Sciatic nerve (tissue), 2 donors: Measurements from ENCODE around the gene RAD54L. TPM values are rescaled to one million over a fixed set of nuclear protein-coding genes. Genes with fewer than 3 reads are reported as not detected.
"Not testable (repeated sequence)": the region's sequence is repeated elsewhere in the genome, so short reads cannot be mapped to it uniquely, and the experiment has no call there.

Source experiments
- ATAC-seq: fragments of 200-7000 bp; cut with Tn5 transposase; one replicate; pipeline ENCODE4 v1.9.1; 2020; ENCODE audit warnings: mild to moderate bottlenecking, moderate library complexity
- DNase-seq: peaks from one replicate; pipeline ENCODE4 v3.0.0-alpha.2; 2020; ENCODE audit warnings: low spot score
- intact Hi-C: fragments of 100-400 bp; cut with DNase I; formaldehyde crosslinking; loops from one replicate; pipeline ENCODE4 v1.14.2; 2022
- total RNA-seq: library from RNA; stranded (reverse); fragmentation: NEBNext Ultra II Directional; extraction: Animal tissue kit (Norgen Biotek cat#: 25700); gene quantifications from one replicate; pipeline ENCODE4 v1.2.1, GENCODE V29; 2021
- donor health status: DM: no; HTN: no; CAD: no.
- donor health status: DM: no; HTN: no; CAD: no.

Gene RAD54L
- total RNA-seq, 1 donor from 2014 or later: 1.8 TPM

- DNase-seq (no peak), ATAC-seq (no peak)
- intact Hi-C loops: no loop called here
These were observed 58.6 kb downstream of the RAD54L start for GRCh38 chr1:46306159-46306530.

- no peak for ATAC-seq
- DNase-seq: no peak
- intact Hi-C loops: no loop called here
These were observed 62.0 kb downstream of the RAD54L start for GRCh38 chr1:46309401-46310159.

- intact Hi-C loops: no loop called here
- DNase-seq (no peak), ATAC-seq (no peak)
These were observed 62.8 kb downstream of the RAD54L start for GRCh38 chr1:46310321-46310720.

GRCh38 chr1:46315669-46316403 lies 68.3 kb downstream of the RAD54L start:
- ATAC-seq: no peak
- intact Hi-C loops: no loop called here

GRCh38 chr1:46317323-46317722 lies 69.8 kb downstream of the RAD54L start:
- ATAC-seq (no peak), DNase-seq (no peak)
- intact Hi-C loops: no loop called here

More at GRCh38 chr1:46315669-46316403, 68.3 kb downstream of the RAD54L start:
- DNase-seq: no peak

GRCh38 chr1:46319301-46319700 lies 71.7 kb downstream of the RAD54L start:
- intact Hi-C loops, ATAC-seq, DNase-seq: not testable (repeated sequence)

GRCh38 chr1:46319960-46320914 lies 72.7 kb downstream of the RAD54L start:
- intact Hi-C loops, ATAC-seq, DNase-seq: not testable (repeated sequence)

GRCh38 chr1:46322191-46322590 lies 74.6 kb downstream of the RAD54L start:
- intact Hi-C loops, ATAC-seq, DNase-seq: not testable (repeated sequence)

- intact Hi-C loops, ATAC-seq, DNase-seq: not testable (repeated sequence)
These were observed 77.9 kb downstream of the RAD54L start for GRCh38 chr1:46325285-46326076.

Other genes with a start within 250 kb of the RAD54L start
- 53.5 TPM for gene PIK3R3, start 115.1 kb upstream of the RAD54L start, total RNA-seq
- 4.2 TPM for gene TSPAN1, start 72.7 kb upstream of the RAD54L start, total RNA-seq
- not detected for gene P3R3URF, start 71.3 kb upstream of the RAD54L start, total RNA-seq
- gene POMGNT1, start 49.3 kb upstream of the RAD54L start, total RNA-seq: 87.2 TPM
- gene LURAP1, start 44.4 kb upstream of the RAD54L start, total RNA-seq: 16.1 TPM
- 47.7 TPM for gene LRRC41, start 55.9 kb downstream of the RAD54L start, total RNA-seq
- gene UQCRH, start 55.9 kb downstream of the RAD54L start, total RNA-seq: 103 TPM
- 24.8 TPM for gene NSUN4, start 93.0 kb downstream of the RAD54L start, total RNA-seq
- 34.4 TPM for gene FAAH, start 146.6 kb downstream of the RAD54L start, total RNA-seq
- gene DMBX1, start 242.1 kb downstream of the RAD54L start, total RNA-seq: 0.13 TPM